Adrenal gland (tissue), 5 donors: ENCODE data around the gene VPS72.

Experiments used
- POLR2A ChIP-seq, 2 donors: fragments of 450-650 bp; IDR thresholded peaks; one replicate each; pipeline ENCODE4 v1.6.1; 2017; ENCODE audit warnings: antibody characterized with exemption in 2 of 2, mild to moderate bottlenecking in 2 of 2, moderate library complexity in 1 of 2
- TF ChIP-seq, protein P1 (sequence below), 6 experiments: fragments of 450-650 bp in 4 of 6; fragments of 200-600 bp in 2 of 6; sonication (generic) in 1 of 6; IDR thresholded peaks; 1 replicate in 5 of 6; 2 replicates in 1 of 6; pipeline versions ENCODE4 v1.5.1 to v1.8.0; 2016 to 2021; ENCODE audit warnings: antibody characterized with exemption in 6 of 6, mild to moderate bottlenecking in 2 of 6, moderate library complexity in 1 of 6
- donor health status: DM: no; HTN: no; CAD: no.

DNA sequence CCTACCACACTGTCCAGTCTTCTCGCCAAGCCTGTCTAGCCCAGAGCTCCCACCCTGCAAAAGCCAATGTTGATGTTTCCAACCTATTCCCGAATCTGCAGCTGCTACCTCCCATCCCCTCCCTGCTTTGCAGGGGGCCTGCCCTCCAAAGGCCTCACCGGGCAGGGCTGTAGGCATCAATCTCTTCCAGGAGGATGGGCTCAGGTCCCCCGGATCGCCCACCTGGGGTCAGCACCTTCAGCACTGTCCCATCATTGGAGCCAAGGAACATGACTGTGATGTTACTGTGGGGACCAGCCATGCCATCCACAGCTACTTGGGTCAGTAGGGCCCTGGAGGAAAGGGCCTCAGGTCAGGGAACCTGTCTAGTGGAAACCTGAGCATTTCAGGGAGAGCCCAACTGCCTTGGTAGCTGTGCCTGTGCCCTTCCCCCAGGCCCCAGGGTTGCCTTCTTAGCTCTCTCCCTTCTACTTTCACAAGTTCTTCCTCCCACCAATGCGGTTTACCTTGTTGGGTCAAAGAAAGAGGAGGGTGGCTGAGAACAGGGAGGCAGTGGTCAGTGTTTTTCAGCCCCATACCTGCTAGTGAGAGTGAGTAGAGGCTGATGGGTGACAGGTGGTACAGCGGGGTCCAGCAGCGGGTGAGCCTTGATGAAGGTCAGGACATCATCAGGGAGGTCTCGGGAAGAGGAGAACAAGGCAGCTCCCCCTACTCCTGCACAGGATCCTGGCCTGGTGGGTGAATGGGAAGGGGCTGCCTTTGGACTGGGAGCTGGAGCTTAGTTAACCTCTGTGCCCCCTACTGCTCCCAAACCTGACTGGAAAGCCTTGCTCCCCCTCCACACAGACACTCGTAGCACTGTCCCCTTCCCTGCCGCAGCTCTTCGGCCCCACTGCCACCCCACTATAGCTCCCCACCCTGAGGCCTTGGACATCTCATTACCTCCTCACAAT, 54.3 kb downstream of the VPS72 start:
- TF ChIP-seq, protein P1, sequence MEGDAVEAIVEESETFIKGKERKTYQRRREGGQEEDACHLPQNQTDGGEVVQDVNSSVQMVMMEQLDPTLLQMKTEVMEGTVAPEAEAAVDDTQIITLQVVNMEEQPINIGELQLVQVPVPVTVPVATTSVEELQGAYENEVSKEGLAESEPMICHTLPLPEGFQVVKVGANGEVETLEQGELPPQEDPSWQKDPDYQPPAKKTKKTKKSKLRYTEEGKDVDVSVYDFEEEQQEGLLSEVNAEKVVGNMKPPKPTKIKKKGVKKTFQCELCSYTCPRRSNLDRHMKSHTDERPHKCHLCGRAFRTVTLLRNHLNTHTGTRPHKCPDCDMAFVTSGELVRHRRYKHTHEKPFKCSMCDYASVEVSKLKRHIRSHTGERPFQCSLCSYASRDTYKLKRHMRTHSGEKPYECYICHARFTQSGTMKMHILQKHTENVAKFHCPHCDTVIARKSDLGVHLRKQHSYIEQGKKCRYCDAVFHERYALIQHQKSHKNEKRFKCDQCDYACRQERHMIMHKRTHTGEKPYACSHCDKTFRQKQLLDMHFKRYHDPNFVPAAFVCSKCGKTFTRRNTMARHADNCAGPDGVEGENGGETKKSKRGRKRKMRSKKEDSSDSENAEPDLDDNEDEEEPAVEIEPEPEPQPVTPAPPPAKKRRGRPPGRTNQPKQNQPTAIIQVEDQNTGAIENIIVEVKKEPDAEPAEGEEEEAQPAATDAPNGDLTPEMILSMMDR (IDR thresholded peaks at IDR 0.05): no peak
- TF ChIP-seq POLR2A (IDR thresholded peaks at IDR 0.05): no peak
